Middle frontal gyrus (tissue), 1 donor: ENCODE results near the gene NPDC1.

Experiments used
- DNase-seq: peaks from one replicate; pipeline ENCODE4 v3.0.0-alpha.2; 2015; ENCODE audit warnings: low spot score; ENCODE audit errors: extremely low spot score

Gene NPDC1

DNA sequence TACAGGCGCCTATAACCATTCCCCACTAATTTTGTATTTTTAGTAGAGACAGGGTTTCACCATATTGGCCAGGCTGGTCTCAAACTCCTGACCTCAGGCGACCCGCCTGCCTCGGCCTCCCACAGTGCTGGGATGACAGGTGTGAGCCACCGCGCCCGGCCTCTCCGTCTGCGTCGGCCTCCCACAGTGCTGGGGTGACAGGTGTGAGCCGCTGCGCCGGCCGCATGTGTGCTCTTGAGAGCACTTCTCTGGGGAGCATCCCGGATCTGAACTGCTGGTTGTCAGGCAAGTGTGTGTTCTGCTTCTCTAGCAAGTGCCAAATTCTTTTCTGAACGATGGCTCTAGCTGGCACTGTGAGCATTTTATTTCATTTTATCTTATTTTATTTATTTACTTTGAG is 11.6 kb upstream of the NPDC1 start:
- no peak for DNase-seq

DNA sequence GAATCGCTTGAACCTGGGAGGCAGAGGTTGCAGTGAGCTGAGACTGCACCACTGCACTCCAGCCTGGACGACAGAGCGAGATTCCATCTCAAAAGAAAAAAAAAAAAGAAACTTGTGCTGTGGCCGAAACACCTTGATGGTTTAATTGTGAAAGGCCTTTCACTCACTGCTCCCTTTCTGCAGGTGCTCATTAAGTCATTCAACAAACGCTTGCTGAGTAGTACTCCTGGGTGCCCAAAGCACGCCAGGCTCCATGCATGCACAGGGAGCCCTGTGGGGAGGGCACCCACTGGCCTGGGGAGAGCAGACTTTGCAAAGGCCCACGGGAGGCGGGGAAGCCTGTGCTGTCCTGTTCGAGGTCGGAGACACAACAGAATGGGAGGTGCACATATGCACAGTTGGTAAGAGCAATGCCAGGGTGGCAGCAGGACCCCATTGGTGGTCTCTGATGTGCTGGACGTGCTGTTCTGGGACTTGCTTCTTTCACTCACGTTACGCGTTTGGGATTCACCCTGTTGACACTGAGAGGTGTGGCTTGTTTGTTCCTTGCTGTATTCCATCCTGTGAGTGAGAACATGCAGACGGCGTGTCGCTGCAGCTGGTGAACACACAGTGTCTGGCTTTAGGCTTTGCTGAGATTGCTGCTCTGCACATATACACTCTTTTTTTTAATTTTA is 10.9 kb upstream of the NPDC1 start:
- DNase-seq = no peak

DNA sequence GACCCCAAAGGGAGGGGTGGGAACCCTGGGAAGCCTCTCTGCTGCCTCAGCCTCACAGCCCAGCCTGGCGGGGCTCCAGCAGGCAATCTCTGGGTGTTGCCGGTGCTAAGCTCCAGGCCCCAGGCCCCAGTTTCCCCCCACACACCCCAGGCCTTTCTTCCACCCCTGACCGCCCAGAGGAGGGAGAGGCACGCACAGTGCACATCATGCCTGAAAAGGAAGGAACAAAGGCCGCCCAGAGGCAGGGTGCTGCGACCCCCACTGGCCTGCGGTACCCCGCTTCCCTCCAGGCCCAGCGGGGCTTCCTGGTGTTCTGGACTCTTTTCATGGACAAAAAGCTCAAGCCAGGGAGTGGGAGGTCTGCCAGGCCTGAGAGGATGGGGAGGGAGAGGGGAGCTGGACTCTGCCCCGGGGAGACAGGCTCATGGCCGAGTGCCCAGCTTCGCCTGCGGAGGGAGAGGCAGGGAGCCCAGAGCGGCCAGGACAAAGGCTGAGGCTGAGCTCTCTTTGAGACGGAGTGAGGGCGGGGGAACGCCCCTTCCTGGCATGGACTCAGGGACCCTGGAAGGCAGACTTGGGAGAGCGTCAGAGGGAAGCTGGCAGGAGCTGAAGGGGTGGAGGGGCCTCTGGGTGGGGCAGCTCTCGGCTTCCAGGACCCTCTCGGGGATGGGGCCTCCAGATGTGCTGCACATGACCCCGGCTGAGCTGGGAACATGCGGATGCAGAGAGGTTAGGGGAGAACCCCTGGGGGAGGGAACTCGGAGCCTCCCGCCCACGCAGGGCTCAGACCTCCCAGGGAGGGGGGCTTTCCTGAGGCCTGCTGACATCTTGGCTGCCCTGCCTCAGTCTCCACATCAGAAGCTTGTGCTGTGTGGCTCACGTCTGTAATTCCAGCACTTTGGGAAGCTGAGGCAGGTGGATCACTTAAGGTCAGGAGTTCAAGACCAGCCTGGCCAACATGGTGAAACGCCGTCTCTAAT is 9.7 kb upstream of the NPDC1 start:
- peak; percentile 84 for DNase-seq

DNA sequence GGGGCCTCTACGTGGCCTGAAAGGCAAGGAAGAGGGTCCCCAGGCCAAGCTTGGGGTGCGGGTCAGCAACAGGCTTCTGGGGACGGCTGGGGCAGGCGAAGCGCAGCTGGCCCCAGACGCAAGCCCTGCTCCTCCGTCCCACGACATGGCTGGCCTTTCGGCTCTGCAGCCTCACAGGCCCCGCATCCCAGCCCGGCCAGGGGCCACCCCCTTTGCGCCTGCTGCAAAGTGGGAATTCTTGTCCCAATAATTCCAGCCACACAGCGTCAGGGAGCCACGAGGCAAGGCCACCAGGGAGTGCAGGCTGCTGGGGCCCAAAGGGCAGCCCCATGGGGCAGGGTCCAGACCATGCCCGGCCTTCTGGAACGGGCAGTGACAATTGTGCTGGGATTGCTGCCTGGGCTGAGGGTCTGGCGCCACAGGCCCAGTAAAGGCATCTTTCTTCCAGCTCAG is 9.0 kb upstream of the NPDC1 start:
- DNase-seq = no peak

DNA sequence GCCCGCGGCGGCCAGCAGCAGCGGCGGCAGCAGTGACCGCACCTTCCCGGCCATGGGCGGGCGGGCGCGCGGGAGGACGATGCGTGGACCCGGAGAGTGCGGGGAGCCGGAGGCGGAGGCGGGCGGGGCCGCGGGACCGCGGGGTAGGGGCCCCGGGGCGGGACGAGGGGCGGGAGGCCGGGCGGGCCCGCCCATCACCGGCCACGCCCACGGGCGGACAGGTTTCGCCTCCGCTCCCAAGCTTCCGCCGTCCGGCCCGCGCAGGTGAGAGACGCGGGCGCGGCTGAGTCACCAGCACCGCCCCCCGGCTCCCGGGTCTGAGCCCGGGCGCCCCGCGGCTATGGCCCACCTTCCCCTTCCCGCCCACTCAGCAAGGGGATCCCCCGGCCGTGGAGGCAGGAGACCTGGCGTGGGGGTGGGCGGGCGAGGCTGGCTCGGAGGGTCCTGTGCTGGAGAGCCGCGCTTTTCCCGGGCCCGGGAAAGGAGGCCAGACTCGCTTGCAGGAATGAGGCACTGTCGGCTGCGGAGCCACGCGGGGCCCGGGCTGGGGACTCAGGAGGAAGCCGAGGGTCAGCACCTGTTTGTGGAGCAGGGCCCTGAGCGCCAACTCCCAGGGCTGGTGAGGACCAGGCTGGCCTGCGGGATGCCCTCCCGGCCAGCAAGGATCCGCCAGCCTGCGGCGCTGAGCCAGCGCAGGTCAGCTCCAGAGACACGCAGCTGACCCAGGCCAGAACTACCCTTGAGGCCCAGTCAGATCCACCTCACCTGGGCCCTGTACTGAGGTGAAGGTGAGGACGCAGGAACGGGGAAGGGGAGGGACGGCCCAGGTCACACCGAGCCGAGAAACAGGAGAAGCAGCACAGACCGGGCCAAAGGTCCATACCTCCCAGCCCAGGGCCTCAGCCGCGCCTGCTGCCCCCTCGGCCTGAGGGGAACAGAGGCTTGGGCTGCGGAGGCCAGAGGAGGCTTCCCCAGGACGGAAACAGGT is 8.3 kb upstream of the NPDC1 start, which contains the start of gene ENTPD2:
Gene ENTPD2, minus strand, starts transcription at position 118 of the 988 bp plus-strand sequence. Its CDS starts 64 bp downstream, at position 54.
- DNase-seq = no peak

DNA sequence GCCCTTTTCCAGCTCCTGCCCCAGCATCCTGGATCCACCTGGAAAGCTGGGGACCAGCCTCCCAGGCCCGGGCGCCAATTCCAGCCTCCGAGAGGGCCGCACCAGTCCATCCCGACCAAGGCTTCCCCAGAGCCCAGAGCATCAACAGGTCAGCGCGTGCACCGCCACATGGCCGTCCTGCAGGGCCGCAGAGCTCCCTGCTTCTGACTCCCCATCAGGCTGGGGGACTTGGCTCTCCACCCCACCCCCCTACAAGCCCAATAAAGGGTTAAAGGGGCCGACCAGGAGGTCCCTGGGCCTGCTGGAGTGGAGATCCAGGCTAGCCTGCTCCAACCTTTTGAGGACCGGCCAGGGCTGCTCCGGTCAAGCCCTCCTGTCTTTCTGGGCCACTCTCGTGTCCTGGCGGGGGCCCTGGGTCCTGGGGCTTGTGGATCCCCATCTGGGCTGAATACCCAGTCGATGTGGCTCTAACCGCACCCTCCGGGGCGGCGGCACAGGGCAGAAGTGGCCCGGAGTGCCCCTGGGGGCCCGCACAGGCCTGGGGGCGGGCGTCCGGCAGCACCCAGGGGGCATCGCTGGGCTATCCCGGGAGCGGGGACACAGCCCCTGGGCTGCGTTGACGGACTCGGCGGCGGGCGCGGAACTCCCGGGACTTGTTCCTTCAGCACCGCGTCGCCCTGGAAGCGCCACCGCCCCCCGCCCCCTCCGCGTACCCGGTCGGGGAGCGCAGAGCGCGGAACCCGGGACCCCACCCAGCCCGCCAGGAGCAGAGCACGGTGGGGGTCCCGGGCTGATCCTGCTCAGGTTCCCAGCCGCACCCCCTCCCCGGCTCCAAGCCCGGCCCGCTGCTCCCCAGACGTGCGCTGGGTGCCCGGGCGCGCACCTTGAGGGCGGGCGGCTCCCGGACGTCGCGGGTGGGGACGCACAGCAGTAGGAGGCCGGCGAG is 7.3 kb upstream of the NPDC1 start:
- DNase-seq = no peak

DNA sequence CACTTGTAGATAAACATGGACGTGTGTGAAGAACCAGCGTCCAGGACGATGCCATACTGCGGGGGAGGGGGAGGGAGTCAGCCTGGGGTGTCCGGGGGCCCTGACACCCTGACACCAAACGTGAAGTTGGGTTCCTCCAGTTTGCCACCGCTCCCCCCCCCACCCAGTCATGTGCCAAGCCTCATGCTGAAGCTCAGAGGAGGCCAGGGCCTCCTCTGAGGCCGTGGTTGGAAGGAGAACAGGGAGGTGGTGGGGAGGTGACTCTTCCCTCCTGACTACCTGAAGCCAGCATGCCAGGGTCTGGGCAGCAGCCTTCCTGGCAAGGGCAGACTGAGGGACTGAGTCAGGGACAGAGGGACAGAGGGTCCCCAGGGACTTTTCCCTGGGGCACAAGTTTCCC is 6.3 kb upstream of the NPDC1 start:
- DNase-seq = no peak

DNA sequence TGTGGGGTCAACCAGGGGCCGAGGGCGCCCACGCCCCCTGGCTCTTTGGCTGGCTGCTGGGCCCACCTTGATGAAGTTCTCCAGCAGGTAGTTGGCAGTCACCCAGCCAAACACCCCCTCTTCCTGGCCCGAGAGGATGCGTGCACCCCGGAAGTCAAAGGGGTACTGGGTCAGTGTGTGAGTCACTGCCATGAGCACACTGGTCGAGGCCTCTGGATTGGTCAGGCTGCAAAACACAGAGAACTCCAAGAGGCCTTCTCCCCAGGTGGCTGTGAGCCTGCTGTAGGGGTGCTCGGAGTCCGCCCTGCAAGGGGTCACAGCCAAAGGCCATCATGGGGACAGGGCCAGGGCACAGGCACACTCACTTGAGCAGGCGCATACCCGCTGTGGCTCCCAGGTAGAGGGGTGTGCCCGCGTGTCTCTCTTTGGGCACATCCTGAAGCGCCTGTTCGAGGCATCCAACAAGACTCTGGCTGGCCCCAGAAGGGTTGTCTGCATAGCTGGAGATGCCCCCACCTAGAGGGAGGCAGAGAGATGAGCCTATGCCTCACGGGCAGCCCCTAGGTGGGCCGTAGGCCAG is 5.3 kb upstream of the NPDC1 start:
- DNase-seq = no peak

DNA sequence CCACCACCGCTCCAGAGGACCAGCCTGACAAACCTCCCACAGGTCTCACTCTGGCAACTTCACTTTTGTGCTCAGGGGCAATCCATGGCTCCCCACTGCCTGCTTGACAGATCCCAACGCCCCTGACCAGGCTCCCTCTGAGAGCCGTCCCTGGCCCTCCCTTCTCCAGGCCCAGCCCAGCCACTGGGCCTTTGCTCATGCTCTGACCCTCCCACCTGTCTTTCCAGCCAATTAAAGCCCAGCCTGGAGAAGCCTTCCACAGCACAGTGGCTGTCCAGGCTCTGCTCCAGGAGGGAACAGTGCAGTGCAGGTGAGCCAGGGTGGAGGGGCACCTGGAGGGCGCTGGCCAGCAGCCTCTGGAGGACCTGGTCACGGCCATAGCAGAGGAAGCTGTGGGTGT is 4.6 kb upstream of the NPDC1 start:
- no peak for DNase-seq

DNA sequence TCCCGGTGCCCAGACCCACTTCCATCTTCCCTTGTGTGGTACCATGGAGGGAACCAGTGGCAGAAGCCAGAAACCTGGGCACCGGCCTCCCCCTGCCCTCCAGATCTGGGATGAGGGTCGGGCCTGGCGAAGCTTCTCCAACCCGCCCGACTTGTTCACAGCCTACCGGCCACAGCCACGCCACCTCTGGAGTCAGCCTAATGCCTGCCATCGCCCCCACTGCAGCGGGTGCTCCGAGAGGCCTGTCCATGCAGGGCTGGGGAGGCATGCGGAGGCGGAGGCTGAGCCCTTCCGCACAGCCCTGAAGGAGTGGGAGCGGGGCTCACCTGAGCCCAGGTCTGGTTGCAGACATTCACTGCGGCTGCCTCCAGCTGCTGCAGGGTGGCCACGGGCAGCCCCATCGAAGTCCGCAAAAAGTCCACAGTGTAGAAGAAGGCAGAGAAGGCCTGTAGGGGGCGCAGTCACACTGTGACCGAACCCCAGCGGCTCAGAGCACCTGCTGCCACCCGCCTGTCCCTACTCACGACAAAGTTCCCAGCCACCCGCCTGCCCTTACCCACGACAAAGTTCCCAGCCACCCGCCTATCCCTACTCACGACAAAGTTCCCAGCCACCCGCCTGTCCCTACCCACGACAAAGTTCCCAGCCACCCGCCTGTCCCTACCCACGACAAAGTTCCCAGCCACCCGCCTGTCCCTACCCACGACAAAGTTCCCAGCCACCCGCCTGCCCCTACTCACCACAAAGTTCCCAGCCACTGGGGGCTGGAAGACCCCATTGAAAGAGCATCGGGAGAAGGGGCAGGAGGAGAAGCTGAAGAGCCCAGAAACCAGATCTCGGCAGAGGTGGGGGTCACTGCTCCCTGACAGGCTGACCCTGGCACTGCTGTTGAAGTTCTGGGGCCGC is 3.8 kb upstream of the NPDC1 start:
- no peak for DNase-seq

DNA sequence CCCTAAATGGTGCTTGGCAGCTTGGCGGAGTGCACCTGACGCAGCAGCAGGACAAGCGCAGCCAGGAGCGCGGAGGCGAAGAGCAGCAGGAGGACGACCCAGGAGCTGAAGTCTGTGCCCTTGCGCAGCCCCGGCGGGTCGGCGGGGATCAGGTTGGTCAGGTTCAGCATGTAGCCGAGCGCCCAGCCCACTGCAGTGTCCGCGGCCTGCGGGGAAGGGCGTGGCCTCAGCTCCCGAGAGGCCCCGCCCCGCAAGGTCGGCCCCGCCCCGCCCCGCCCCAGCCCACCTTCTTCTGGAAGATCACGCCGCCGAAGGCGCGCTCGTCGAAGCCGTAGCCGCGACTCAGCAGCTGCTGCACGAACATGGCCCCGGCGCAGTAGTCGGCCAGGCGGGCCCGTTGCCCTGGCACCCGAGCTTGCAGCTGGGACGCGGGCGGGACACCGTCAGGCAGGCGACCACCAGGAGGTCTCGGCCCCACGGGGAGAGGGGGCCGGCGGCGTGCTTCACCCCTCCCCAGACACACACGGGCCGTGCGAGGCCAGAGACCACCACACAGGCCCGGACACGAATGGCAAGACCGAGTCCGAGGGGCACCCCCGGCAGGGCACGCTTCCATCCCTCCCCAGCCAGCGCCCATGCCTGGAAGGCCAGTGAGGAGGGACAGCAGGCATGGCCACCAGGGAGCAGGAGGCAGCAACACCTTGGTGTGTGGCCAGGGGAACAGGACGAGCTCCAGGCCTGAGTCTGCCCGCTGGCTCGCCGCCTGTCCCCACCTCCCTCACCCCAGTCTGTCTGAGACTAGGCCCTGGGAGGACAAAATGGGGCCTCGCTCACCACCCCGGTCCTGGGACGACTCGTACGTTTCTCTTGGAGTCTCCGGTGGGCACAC is 2.9 kb upstream of the NPDC1 start:
- no peak for DNase-seq

DNA sequence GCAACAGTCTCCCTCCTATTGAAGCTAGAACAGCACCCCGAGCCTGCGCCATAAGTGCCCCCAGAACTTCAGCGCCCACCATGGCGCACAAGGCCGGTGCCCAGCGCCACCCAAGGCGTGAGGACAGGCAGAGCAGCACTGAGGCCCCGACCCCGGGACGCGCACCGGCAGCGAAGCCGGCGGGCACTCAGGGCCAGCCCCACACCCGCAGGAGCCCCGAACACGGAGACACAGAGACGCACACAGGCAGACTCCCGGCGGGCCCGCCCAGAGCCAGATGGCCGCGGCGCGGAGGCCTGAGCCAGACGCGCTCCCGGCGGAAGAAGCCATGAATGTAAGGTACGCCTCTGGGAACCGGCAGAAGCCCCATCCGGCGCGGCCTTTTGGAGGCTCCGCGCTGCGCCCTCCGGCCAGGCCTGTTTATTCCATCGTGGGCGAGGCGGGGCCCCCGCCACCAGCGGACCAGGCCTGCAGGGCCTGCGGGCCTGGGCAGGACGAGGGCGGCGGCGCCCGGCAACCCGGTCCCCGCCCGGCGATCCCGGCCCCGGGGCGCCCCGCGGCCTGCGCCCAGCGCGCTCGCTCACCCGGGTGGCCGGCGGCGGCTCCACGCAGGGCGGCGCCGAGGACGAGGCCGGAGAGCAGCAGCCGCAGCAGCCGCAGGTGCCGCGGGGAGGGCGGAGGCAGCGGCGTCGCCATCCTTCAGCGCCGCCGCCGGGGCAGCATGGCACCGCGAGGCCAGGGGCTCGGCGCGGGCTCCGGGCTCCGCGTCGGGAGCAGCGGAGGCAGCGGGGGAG is 486 bp downstream of the NPDC1 start:
- no peak for DNase-seq

DNA sequence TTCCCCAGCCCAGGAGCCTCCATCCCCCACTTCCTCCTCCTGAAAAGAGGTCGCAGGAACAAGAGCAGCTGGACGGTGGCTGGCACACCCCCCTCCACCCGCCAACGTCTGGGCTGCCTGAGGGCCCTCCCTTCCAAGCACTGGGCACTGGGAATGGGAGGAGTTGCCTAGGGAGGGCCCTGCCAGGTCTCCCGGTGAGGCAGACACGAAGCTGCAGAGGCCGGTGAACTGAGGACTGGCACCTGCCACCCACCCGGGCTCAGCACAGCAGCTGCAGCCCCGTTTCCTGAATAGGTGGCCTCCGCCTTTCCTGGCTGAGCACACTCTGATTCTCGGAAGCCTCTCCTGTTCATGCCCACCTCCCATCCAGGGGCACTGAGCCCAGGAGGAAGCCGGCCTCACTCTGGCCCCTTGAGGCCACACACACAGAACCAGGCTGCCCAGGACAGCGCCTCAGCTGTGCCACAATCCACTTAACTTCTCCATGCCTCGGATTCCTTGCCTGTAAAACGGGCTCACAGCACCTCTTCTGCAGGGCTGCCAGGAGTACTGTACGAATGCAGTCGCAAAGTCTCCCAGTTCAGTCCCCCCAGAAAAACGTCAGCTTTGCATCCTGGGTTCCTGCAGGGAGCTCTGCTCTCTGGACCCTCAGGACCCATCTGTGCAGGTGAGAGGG is 1.3 kb downstream of the NPDC1 start:
- DNase-seq = no peak

DNA sequence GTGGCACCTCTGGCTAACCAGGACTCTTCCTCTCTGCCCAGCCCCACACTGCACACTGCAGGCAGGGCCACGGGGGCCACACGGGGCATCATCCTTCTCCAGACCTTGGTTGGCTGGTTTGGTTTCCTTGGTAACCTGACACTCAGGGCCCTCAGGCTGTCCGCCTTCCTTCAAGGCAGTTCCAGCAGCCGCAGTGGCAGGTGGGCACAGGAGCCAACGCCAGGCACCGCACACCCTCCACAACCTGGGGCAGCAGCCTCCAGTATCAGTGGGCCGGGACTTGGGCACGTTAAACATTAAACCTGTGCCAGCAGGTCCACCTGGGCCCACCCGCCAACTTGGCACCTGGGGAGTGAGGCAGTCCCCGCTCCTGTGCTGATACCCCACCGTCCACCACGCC is 1.9 kb downstream of the NPDC1 start:
- no peak for DNase-seq

DNA sequence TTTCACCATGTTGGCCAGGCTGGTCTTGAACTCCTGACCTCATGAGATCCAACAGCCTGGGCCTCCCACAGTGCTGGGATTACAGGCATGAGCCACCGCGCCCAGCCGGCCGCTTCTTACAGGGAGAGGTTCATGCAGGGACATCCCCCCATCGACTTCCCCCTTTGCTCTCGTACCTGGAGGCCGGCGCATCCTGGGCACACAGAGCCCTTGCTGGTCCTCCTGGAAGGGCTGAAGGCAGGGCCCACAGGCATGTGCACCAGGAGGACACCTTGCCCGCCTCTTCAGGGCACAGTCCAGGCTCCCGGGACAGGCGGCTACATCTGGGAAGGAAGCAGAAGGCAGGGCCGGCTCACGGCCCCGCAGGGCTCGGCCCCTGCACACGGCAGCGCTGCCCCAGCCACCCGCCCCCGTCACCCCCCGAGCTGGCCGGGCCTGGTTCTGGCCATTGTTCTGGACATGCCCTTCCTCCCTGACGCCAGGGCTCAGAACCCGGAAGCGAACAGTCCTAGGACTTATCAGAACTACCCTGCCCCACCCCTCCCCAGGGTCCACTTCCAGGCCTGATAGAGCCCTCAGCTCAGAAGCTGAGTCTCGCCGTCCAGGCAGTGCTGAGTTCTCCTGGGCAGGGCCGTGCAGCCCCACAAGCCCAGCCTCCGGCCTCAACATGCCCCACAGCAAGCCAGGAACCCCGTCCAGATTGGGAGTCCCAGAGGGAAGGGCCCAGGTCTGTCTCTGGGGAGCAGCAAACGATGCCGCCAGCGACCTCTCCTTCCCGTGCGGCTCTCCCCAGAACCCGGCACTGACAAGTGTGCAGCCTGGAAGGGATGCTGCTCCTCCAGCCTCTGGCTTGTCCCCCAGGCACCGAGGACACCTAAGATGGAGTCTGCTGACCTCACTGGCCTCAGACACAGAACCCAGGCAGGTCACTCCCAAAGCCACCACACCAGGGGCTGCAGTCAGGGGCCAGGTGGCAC is 2.9 kb downstream of the NPDC1 start:
- no peak for DNase-seq
